Osteocyte (in vitro differentiated cells): ENCODE data around the gene DEGS1. TPM values are rescaled to one million over a fixed set of nuclear protein-coding genes. Genes with fewer than 3 reads are reported as not detected.

Experiments used
- DNase-seq: peaks from one replicate; pipeline ENCODE4 v3.0.0; 2021; ENCODE audit warnings: mixed read lengths; ENCODE audit not compliant: unreplicated experiment; ENCODE audit errors: extremely low spot score
- H3K27ac Mint-ChIP-seq: one replicate; pipeline ENCODE4 v1.8.0; 2021; ENCODE audit warnings: mild to moderate bottlenecking, mixed read lengths; ENCODE audit not compliant: unreplicated experiment
- H3K27me3 Mint-ChIP-seq: one replicate; pipeline ENCODE4 v1.8.0; 2021; ENCODE audit warnings: mixed read lengths; ENCODE audit not compliant: unreplicated experiment
- H3K36me3 Mint-ChIP-seq: one replicate; pipeline ENCODE4 v1.8.0; 2021; ENCODE audit warnings: mixed read lengths; ENCODE audit not compliant: unreplicated experiment
- H3K4me1 Mint-ChIP-seq: one replicate; pipeline ENCODE4 v1.8.0; 2021; ENCODE audit warnings: mixed read lengths; ENCODE audit not compliant: unreplicated experiment
- H3K4me3 Mint-ChIP-seq: one replicate; pipeline ENCODE4 v1.8.0; 2021; ENCODE audit warnings: mild to moderate bottlenecking, moderate library complexity, mixed read lengths; ENCODE audit not compliant: unreplicated experiment
- H3K9me3 Mint-ChIP-seq: one replicate; pipeline ENCODE4 v1.8.0; 2021; ENCODE audit warnings: mixed read lengths; ENCODE audit not compliant: unreplicated experiment
- CTCF ChIP-seq: fragments of 200-600 bp; sonication (generic); IDR thresholded peaks from 2 replicates; pipeline ENCODE4 v1.5.0; 2021; ENCODE audit warnings: antibody characterized with exemption, mild to moderate bottlenecking, moderate library complexity
- long read RNA-seq: library from polyadenylated mRNA; unstranded; transcript quantifications from one replicate; pipeline ENCODE4 v2.0.0, GENCODE V29; 2021
- total RNA-seq: library from RNA; stranded (reverse); gene quantifications from 2 replicates; pipeline ENCODE4 v1.2.1, GENCODE V29; 2021

Gene DEGS1
- total RNA-seq: 110 and 117 TPM in 2 replicates
- long read RNA-seq, transcript DEGS1-201 (3 exons, 2,101 nt): major isoform, 424 of 475 reads
- long read RNA-seq, partial matches to known transcripts: 16 of 475 reads
- long read RNA-seq, other reads (novel, unspliced or antisense): 34 of 475 reads

- Mint-ChIP-seq H3K27me3 (no peaks in the 10 kb centered on the region), H3K9me3 (no peaks in the 10 kb centered on the region), H3K4me1 (peaks cover 34% of the 10 kb centered on the region), H3K36me3 (peaks cover 5% of the 10 kb centered on the region), H3K27ac (peak within 1 kb of the TSS; percentile 87), H3K4me3 (peak within 1 kb of the TSS; percentile 86)
- peak; percentile 93 for DNase-seq
- no peak for TF ChIP-seq CTCF
These were observed at the start of gene DEGS1 for GRCh38 chr1:224182866-224183590. Gene DEGS1, plus strand, starts transcription at chr1:224183240. Its CDS starts 97 bp downstream, at chr1:224183337.

- H3K27ac Mint-ChIP-seq: no peak overlapping the region
- no peak for TF ChIP-seq CTCF
- peaks cover 35% of the 10 kb centered on the region for H3K36me3 Mint-ChIP-seq
- DNase-seq: no peak
- peaks cover 11% of the 10 kb centered on the region for H3K9me3 Mint-ChIP-seq
- H3K4me1 Mint-ChIP-seq: no peaks in the 10 kb centered on the region
- no peaks in the 10 kb centered on the region for H3K27me3 Mint-ChIP-seq
- no peak overlapping the region for H3K4me3 Mint-ChIP-seq
These were observed 49.2 kb upstream of the DEGS1 start for GRCh38 chr1:224133741-224134299.

- DNase-seq: no peak
- TF ChIP-seq CTCF: no peak
These were observed 45.5 kb upstream of the DEGS1 start for GRCh38 chr1:224137518-224137917.

GRCh38 chr1:224138198-224138597 lies 44.8 kb upstream of the DEGS1 start:
- no peak for DNase-seq
- Mint-ChIP-seq H3K27me3 (no peaks in the 10 kb centered on the region), H3K4me1 (no peaks in the 10 kb centered on the region), H3K9me3 (no peaks in the 10 kb centered on the region), H3K36me3 (peaks cover 15% of the 10 kb centered on the region), H3K27ac (no peak overlapping the region), H3K4me3 (no peak overlapping the region)
- no peak for TF ChIP-seq CTCF

More at GRCh38 chr1:224137518-224137917, 45.5 kb upstream of the DEGS1 start:
- H3K27me3 Mint-ChIP-seq: no peaks in the 10 kb centered on the region
- H3K4me1 Mint-ChIP-seq: no peaks in the 10 kb centered on the region
- no peaks in the 10 kb centered on the region for H3K9me3 Mint-ChIP-seq
- no peak overlapping the region for H3K27ac Mint-ChIP-seq
- no peak overlapping the region for H3K4me3 Mint-ChIP-seq
- H3K36me3 Mint-ChIP-seq: peaks cover 20% of the 10 kb centered on the region

GRCh38 chr1:224141693-224142092 lies 41.3 kb upstream of the DEGS1 start:
- Mint-ChIP-seq H3K4me1 (no peaks in the 10 kb centered on the region), H3K27me3 (no peaks in the 10 kb centered on the region), H3K9me3 (no peaks in the 10 kb centered on the region), H3K4me3 (no peak overlapping the region), H3K27ac (no peak overlapping the region), H3K36me3 (peaks cover 11% of the 10 kb centered on the region)
- DNase-seq: no peak
- no peak for TF ChIP-seq CTCF
